Heart right ventricle (tissue), 16 donors: Measurements from ENCODE around the gene UBR2. TPM values are rescaled to one million over a fixed set of nuclear protein-coding genes. Genes with fewer than 3 reads are reported as not detected.

ENCODE experiments used
- ATAC-seq, 8 donors: fragments of 200-7000 bp; cut with Tn5 transposase; one replicate each; pipeline ENCODE4 v1.9.1; 2020; ENCODE audit warnings: mild to moderate bottlenecking in 8 of 8, moderate library complexity in 8 of 8, moderate number of reproducible peaks in 1 of 8
- DNase-seq, 2 donors: peaks; one replicate each; pipeline ENCODE4 v3.0.0-alpha.2; 2020
- H3K27ac ChIP-seq, 10 donors: fragments of 200-600 bp; sonication (generic) in 2 of 10; one replicate each; pipeline versions ENCODE4 v1.5.0 to v1.8.0; 2020 to 2022; ENCODE audit warnings: mild to moderate bottlenecking in 3 of 10
- H3K27me3 ChIP-seq, 7 donors: fragments of 200-600 bp; one replicate each; pipeline ENCODE4 v1.8.0; 2021 to 2022; ENCODE audit warnings: mild to moderate bottlenecking in 2 of 7
- H3K36me3 ChIP-seq, 9 donors: fragments of 200-600 bp; sonication (generic) in 1 of 9; one replicate each; pipeline versions ENCODE4 v1.5.0 to v1.8.0; 2020 to 2022; ENCODE audit warnings: mild to moderate bottlenecking in 2 of 9
- H3K4me1 ChIP-seq, 9 donors: fragments of 200-600 bp; sonication (generic) in 1 of 9; one replicate each; pipeline versions ENCODE4 v1.5.0 to v1.8.0; 2020 to 2022; ENCODE audit warnings: mild to moderate bottlenecking in 4 of 9
- H3K4me3 ChIP-seq, 10 donors: fragments of 200-600 bp; sonication (generic) in 2 of 10; one replicate each; pipeline versions ENCODE4 v1.5.0 to v1.8.0; 2020 to 2022; ENCODE audit warnings: mild to moderate bottlenecking in 7 of 10, moderate library complexity in 2 of 10
- H3K9me3 ChIP-seq, 11 donors: fragments of 200-600 bp in 10 of 11; sonication (generic) in 2 of 11; one replicate each; pipeline versions ENCODE4 v1.5.0 to v1.8.0; 2013 to 2022; ENCODE audit warnings: mild to moderate bottlenecking in 2 of 11, control low read depth in 1 of 11, moderate library complexity in 1 of 11
- CTCF ChIP-seq, 9 donors: fragments of 200-600 bp; sonication (generic) in 2 of 9; IDR thresholded peaks; one replicate each; pipeline versions ENCODE4 v1.5.0 to v1.8.0; 2021 to 2022; ENCODE audit warnings: antibody characterized with exemption in 9 of 9, mild to moderate bottlenecking in 5 of 9, moderate library complexity in 1 of 9
- WGBS, 2 donors: extraction: QIAGEN DNeasy Blood & Tissue Kit; methylation state at CpG; one replicate each; pipeline ENCODE4 v1.1.7; 2013; ENCODE audit warnings: inconsistent platforms in 1 of 2; 5-methylcytosine and 5-hydroxymethylcytosine counted together
- intact Hi-C, 10 donors: fragments of 100-400 bp; cut with DNase I; formaldehyde crosslinking; loops; one replicate each; pipeline versions ENCODE4 v1.11.1 to v1.14.2; 2022
- polyA plus RNA-seq, 2 donors: library from polyadenylated mRNA; stranded (reverse); fragments of 200-250 nt; gene quantifications; one replicate each; pipeline ENCODE4 v1.2.3, GENCODE V29; 2013
- total RNA-seq, 10 donors: library from RNA; stranded (reverse); fragmentation: NEBNext Ultra II Directional in 3 of 10; extraction: Animal tissue kit (Norgen Biotek cat#: 25700) in 3 of 10; gene quantifications; one replicate each; pipeline versions ENCODE4 v1.2.1 to v1.2.4, GENCODE V29; 2021 to 2023
- donor health status: Arrhythmogenic right ventricular cardiomyopathy.
- donor health status: ischemic (EF 13 %, LVEDD 7.1; RV severe dilation, severe dysfunction).
- donor health status: healthy with polysubstance abuse.
- donor health status: DM: no; HTN: yes; CAD: no.
- donor health status: DM: no; HTN: no; CAD: no.
- donor health status: ischemic (EF 25% LVEDD 6.9; RV normal size, moderate dysfunction).
- donor health status: ischemic (EF 25% LVEDD 5.7; RV mildly dilated, moderate dysfunction).
- donor health status: healthy.
- donor health status: DM: yes; HTN: yes; CAD: no.
- donor health status: Ischemic cardiomyopathy.
- donor health status: ischemic (EF 35%, LVEDD 5.7; RV mildly dilated, moderate dysfunction).
- donor health status: nonischemic (EF 11% LVEDD 7.7; RV severe dilation, severe dysfunction).
- donor health status: DM: yes; HTN: yes; CAD: no.
- donor health status: PGD.
- donor health status: ischemic (EF 29% LVEDD 5.4; RV normal size, mild dysfunction).
- donor health status: nonischemic (EF 23%, LVEDD 6.1; RV moderate dilation, normal function).

The UBR2 gene
- total and polyA plus RNA-seq, 12 donors, result 6.7 to 36.5 (median 34.4) TPM

GRCh38 chr6:42520786-42521607 is 42.8 kb upstream of the UBR2 start:
- no peaks in the 10 kb centered on the region for H3K27me3 ChIP-seq
- no peaks in the 10 kb centered on the region for H3K4me1 ChIP-seq
- DNase-seq (no peak), ATAC-seq (no peak)
- no peaks in the 10 kb centered on the region for H3K36me3 ChIP-seq
- intact Hi-C loops, result no loop called here
- no peak overlapping the region for H3K4me3 ChIP-seq
- no peak overlapping the region for H3K27ac ChIP-seq
- no peak for TF ChIP-seq CTCF (IDR thresholded peaks at IDR 0.05)
- peaks cover 0 to 10% (median 0%) of the 10 kb centered on the region in 11 donors for H3K9me3 ChIP-seq
- 79 to 85% methylated on average over 6 of the region's 6 CpGs for WGBS, 2 donors

GRCh38 chr6:42522036-42522435 is 41.8 kb upstream of the UBR2 start:
- 81 to 86% methylated on average over 2 of the region's 2 CpGs for WGBS, 2 donors
- Histone ChIP-seq H3K27ac (no peak overlapping the region), H3K4me3 (no peak overlapping the region), H3K36me3 (no peaks in the 10 kb centered on the region), H3K27me3 (no peaks in the 10 kb centered on the region), H3K9me3 (peaks cover 0 to 10% (median 0%) of the 10 kb centered on the region in 11 donors), H3K4me1 (no peaks in the 10 kb centered on the region)
- TF ChIP-seq CTCF (IDR thresholded peaks at IDR 0.05), result no peak
- DNase-seq, result no peak
- intact Hi-C loops, result no loop called here
- ATAC-seq, result no peak

GRCh38 chr6:42522942-42523814 is 40.7 kb upstream of the UBR2 start:
- Histone ChIP-seq H3K9me3 (peaks cover 0 to 10% (median 0%) of the 10 kb centered on the region in 11 donors), H3K27ac (no peak overlapping the region), H3K27me3 (no peaks in the 10 kb centered on the region), H3K4me3 (no peak overlapping the region), H3K4me1 (no peaks in the 10 kb centered on the region), H3K36me3 (no peaks in the 10 kb centered on the region)
- DNase-seq (no peak), ATAC-seq (no peak)
- 90 to 93% methylated on average over 8 of the region's 8 CpGs for WGBS, 2 donors
- intact Hi-C loops, result no loop called here
- TF ChIP-seq CTCF (IDR thresholded peaks at IDR 0.05), result no peak

GRCh38 chr6:42525206-42525605 is 38.6 kb upstream of the UBR2 start:
- WGBS, 2 donors, result 91 to 93% methylated on average over 4 of the region's 4 CpGs
- TF ChIP-seq CTCF (IDR thresholded peaks at IDR 0.05), result no peak

More at GRCh38 chr6:42525206-42525605, 38.6 kb upstream of the UBR2 start:
- Histone ChIP-seq H3K27ac (no peak overlapping the region), H3K36me3 (no peaks in the 10 kb centered on the region), H3K4me3 (no peak overlapping the region), H3K4me1 (peaks cover 0 to 3% (median 0%) of the 10 kb centered on the region in 9 donors), H3K9me3 (peaks cover 0 to 3% (median 0%) of the 10 kb centered on the region in 11 donors), H3K27me3 (no peaks in the 10 kb centered on the region)
- ATAC-seq (no peak), DNase-seq (no peak)
- intact Hi-C loops, result no loop called here
